ENCODE data around the gene TK1.

DNA sequence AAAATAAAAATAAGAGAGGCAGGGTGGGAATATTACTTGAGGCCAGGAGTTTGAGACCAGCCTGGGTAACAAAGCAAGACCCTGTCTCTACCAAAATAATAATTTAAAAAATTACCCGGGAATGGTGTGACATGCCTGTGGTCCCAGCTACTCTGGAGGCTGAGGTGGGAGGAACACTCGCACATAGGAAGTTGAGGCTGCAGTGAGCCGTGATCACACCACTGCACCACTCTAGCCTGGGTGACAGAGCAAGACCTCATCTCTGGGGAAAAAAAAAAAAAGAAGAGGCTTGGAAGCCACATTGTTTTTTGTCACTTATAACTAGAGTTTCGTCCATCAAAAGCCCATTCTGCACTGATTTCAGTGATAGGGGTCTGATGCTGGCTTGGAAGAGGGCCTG lies 41.3 kb upstream of the TK1 start:
- TF ChIP-seq, protein P1, sequence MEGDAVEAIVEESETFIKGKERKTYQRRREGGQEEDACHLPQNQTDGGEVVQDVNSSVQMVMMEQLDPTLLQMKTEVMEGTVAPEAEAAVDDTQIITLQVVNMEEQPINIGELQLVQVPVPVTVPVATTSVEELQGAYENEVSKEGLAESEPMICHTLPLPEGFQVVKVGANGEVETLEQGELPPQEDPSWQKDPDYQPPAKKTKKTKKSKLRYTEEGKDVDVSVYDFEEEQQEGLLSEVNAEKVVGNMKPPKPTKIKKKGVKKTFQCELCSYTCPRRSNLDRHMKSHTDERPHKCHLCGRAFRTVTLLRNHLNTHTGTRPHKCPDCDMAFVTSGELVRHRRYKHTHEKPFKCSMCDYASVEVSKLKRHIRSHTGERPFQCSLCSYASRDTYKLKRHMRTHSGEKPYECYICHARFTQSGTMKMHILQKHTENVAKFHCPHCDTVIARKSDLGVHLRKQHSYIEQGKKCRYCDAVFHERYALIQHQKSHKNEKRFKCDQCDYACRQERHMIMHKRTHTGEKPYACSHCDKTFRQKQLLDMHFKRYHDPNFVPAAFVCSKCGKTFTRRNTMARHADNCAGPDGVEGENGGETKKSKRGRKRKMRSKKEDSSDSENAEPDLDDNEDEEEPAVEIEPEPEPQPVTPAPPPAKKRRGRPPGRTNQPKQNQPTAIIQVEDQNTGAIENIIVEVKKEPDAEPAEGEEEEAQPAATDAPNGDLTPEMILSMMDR (conservative IDR thresholded peaks at IDR 0.05 in 1 of 2, IDR thresholded peaks at IDR 0.05 in 1 of 2; ENCODE audit: extremely low read depth in 1 of 2, insufficient read depth in 1 of 2, low read depth in 1 of 2, low read length in 2 of 2) = no peak
- no peak for TF ChIP-seq EZH2 (IDR thresholded peaks at IDR 0.05; ENCODE audit: borderline replicate concordance, low read length)

Measured in mammary epithelial cell (primary cell).